H1 (cell line): ENCODE results near the gene CDC73. TPM values are rescaled to one million over a fixed set of nuclear protein-coding genes. Genes with fewer than 3 reads are reported as not detected.

ENCODE experiments used
- CTCF ChIA-PET: fragments of 300-600 bp; sonication (Branson Sonifier 250); formaldehyde crosslinking; loops from one replicate; lab custom pipeline; 2021; ENCODE audit not compliant: partially characterized antibody; lab: Charles Lee
- POLR2A ChIA-PET: fragments of 300-600 bp; sonication (Branson Sonifier 250); formaldehyde crosslinking; loops from one replicate; lab custom pipeline; 2021; ENCODE audit warnings: inconsistent platforms; ENCODE audit not compliant: partially characterized antibody; lab: Charles Lee
- DNase-seq, 2 experiments: peaks; one replicate each; pipeline versions ENCODE4 v3.0.0 to v3.0.0-alpha.2; 2010 to 2022; ENCODE audit warnings: low spot score in 2 of 2, low read depth in 1 of 2, mixed read lengths in 1 of 2
- FAIRE-seq: peaks from 2 replicates; lab custom pipeline; 2011; peaks lifted over from hg19 to GRCh38; lab: Jason Lieb, UNC
- H2AFZ ChIP-seq: 2 replicates; pipeline ENCODE4 v1.8.1; 2012; ENCODE audit warnings: low read length, inconsistent platforms
- H2AK5ac ChIP-seq: 2 replicates; pipeline ENCODE4 v1.6.1; 2013; ENCODE audit warnings: low read depth, low read length
- H2BK120ac ChIP-seq: replicated peaks from 2 replicates; pipeline ENCODE3; 2013; ENCODE audit warnings: low read depth, low read length, inconsistent platforms
- H2BK12ac ChIP-seq: 2 replicates; pipeline ENCODE4 v1.6.1; 2013; ENCODE audit warnings: low read depth, low read length
- H2BK15ac ChIP-seq: 2 replicates; pipeline ENCODE4 v1.6.1; 2013; ENCODE audit warnings: low read length
- H2BK20ac ChIP-seq: 2 replicates; pipeline ENCODE4 v1.6.1; 2013; ENCODE audit warnings: low read length
- H2BK5ac ChIP-seq: 2 replicates; pipeline ENCODE4 v1.6.1; 2013; ENCODE audit warnings: low read depth, low read length
- H3K14ac ChIP-seq: 2 replicates; pipeline ENCODE4 v1.6.1; 2013; ENCODE audit warnings: inconsistent platforms; ENCODE audit not compliant: insufficient read length
- H3K18ac ChIP-seq: 2 replicates; pipeline ENCODE4 v1.6.1; 2013; ENCODE audit warnings: low read length; ENCODE audit errors: extremely low read depth
- H3K23ac ChIP-seq: 2 replicates; pipeline ENCODE4 v1.6.1; 2013; ENCODE audit warnings: inconsistent platforms; ENCODE audit not compliant: insufficient read length
- H3K23me2 ChIP-seq: 2 replicates; pipeline ENCODE4 v1.6.1; 2013; ENCODE audit warnings: low read depth, low read length
- H3K27ac ChIP-seq: 2 replicates; pipeline ENCODE4 v1.6.1; 2011; ENCODE audit warnings: low read depth, low read length, inconsistent platforms
- H3K27me3 ChIP-seq, 4 experiments: replicated peaks in 1 of 4; 1 replicate in 1 of 4; 2 replicates in 3 of 4; pipeline versions ENCODE4 v1.6.1 to v1.8.1; 2011 to 2013; ENCODE audit warnings: low read length in 3 of 4, mild to moderate bottlenecking in 3 of 4, inconsistent platforms in 2 of 4, mixed read lengths in 2 of 4, moderate library complexity in 1 of 4; ENCODE audit not compliant: control insufficient read depth in 3 of 4, insufficient read depth in 3 of 4; ENCODE audit errors: extremely low read depth in 1 of 4
- H3K36me3 ChIP-seq, 4 experiments: 2 replicates each; pipeline versions ENCODE4 v1.6.1 to v1.8.1; 2011 to 2013; ENCODE audit warnings: mild to moderate bottlenecking in 4 of 4, low read length in 3 of 4, moderate library complexity in 2 of 4, control low read depth in 1 of 4, inconsistent platforms in 1 of 4; ENCODE audit not compliant: insufficient read depth in 4 of 4, control insufficient read depth in 2 of 4
- H3K4ac ChIP-seq: replicated peaks from 2 replicates; pipeline ENCODE3; 2013; ENCODE audit warnings: low read length, low read depth, mixed read lengths, inconsistent platforms; ENCODE audit not compliant: insufficient read length
- H3K4me1 ChIP-seq, 4 experiments: replicated peaks in 1 of 4; 1 replicate in 1 of 4; 2 replicates in 3 of 4; pipeline versions ENCODE4 v1.6.1 to v1.8.1; 2011 to 2013; ENCODE audit warnings: low read length in 3 of 4, inconsistent platforms in 2 of 4, mixed read lengths in 1 of 4; ENCODE audit not compliant: insufficient read depth in 4 of 4, control insufficient read depth in 3 of 4
- H3K4me2 ChIP-seq, 2 experiments: 2 replicates each; pipeline versions ENCODE4 v1.6.1 to v1.8.1; 2011 to 2013; ENCODE audit warnings: low read depth in 2 of 2, low read length in 2 of 2, control low read depth in 1 of 2, inconsistent platforms in 1 of 2, mild to moderate bottlenecking in 1 of 2; ENCODE audit not compliant: insufficient read depth in 1 of 2
- H3K4me3 ChIP-seq, 4 experiments: fragments of 200-600, 300-600 bp in 1 of 4; sonication (generic), shearing (Covaris generic), sonication (Bioruptor Twin) in 1 of 4; 2 replicates each; pipeline versions ENCODE4 v1.5.1 to v1.8.1; 2011 to 2016; ENCODE audit warnings: low read length in 4 of 4, low read depth in 3 of 4, control low read depth in 2 of 4, inconsistent platforms in 2 of 4, mild to moderate bottlenecking in 2 of 4, mixed read lengths in 1 of 4, moderate library complexity in 1 of 4; ENCODE audit not compliant: insufficient read depth in 2 of 4; ENCODE audit errors: extremely low read depth in 1 of 4
- H3K56ac ChIP-seq: replicated peaks from 2 replicates; pipeline ENCODE3; 2013; ENCODE audit warnings: low read depth, mild to moderate bottlenecking, mixed read lengths, low read length, inconsistent platforms; ENCODE audit not compliant: insufficient read length
- H3K79me1 ChIP-seq: 2 replicates; pipeline ENCODE4 v1.6.1; 2013; ENCODE audit warnings: low read depth, low read length, control low read depth
- H3K79me2 ChIP-seq, 2 experiments: 2 replicates each; pipeline versions ENCODE4 v1.6.1 to v1.8.1; 2012 to 2013; ENCODE audit warnings: low read length in 2 of 2, mild to moderate bottlenecking in 2 of 2, inconsistent platforms in 1 of 2; ENCODE audit not compliant: insufficient read depth in 2 of 2, control insufficient read depth in 1 of 2
- H3K9ac ChIP-seq, 4 experiments: replicated peaks in 1 of 4; 1 replicate in 1 of 4; 2 replicates in 3 of 4; pipeline versions ENCODE4 v1.6.1 to v1.8.1; 2011 to 2013; ENCODE audit warnings: low read depth in 3 of 4, low read length in 3 of 4, control low read depth in 2 of 4, mild to moderate bottlenecking in 2 of 4, moderate library complexity in 2 of 4, inconsistent platforms in 1 of 4; ENCODE audit errors: extremely low read depth in 1 of 4
- H3K9me3 ChIP-seq, 2 experiments: 2 replicates each; pipeline versions ENCODE4 v1.6.1 to v1.8.1; 2012 to 2013; ENCODE audit warnings: mild to moderate bottlenecking in 2 of 2, moderate library complexity in 2 of 2, control low read depth in 1 of 2, inconsistent platforms in 1 of 2, low read depth in 1 of 2, low read length in 1 of 2, mixed read lengths in 1 of 2; ENCODE audit not compliant: insufficient read depth in 2 of 2
- H4K20me1 ChIP-seq, 2 experiments: replicated peaks in 1 of 2; 2 replicates each; pipeline versions ENCODE3 to v1.8.1; 2011 to 2013; ENCODE audit warnings: inconsistent platforms in 2 of 2, low read length in 2 of 2, mild to moderate bottlenecking in 1 of 2; ENCODE audit not compliant: insufficient read depth in 2 of 2, control insufficient read depth in 1 of 2
- H4K5ac ChIP-seq: 2 replicates; pipeline ENCODE4 v1.6.1; 2013; ENCODE audit warnings: low read length, low read depth, mixed read lengths, inconsistent platforms; ENCODE audit not compliant: insufficient read length
- H4K8ac ChIP-seq: 2 replicates; pipeline ENCODE4 v1.8.0; 2013; ENCODE audit warnings: mild to moderate bottlenecking, moderate library complexity, low read length, inconsistent platforms; ENCODE audit not compliant: insufficient read depth; ENCODE audit errors: extremely low read depth
- H4K91ac ChIP-seq: replicated peaks from 2 replicates; pipeline ENCODE3; 2013; ENCODE audit warnings: low read length, mixed read lengths, inconsistent platforms; ENCODE audit not compliant: insufficient read length
- ASH2L ChIP-seq: fragments of 200-600, 300-600 bp; sonication (generic); IDR thresholded peaks from one replicate; pipeline ENCODE4 v1.7.1; 2017; ENCODE audit warnings: low read length
- CHD1 ChIP-seq: IDR thresholded peaks from 2 replicates; pipeline ENCODE4 v1.6.1; 2012; ENCODE audit warnings: low read depth, low read length, improper control_type of control experiment
- CREB1 ChIP-seq: IDR thresholded peaks from 2 replicates; pipeline ENCODE4 v1.6.1; 2012; ENCODE audit warnings: inconsistent platforms
- HDAC6 ChIP-seq: IDR thresholded peaks from one replicate; pipeline ENCODE4 v1.7.1; 2012; ENCODE audit warnings: low read depth, mild to moderate bottlenecking, inconsistent platforms, low read length, moderate library complexity
- KDM4A ChIP-seq: IDR thresholded peaks from one replicate; pipeline ENCODE4 v1.7.1; 2012; ENCODE audit warnings: low read depth, mild to moderate bottlenecking, moderate library complexity, low read length, inconsistent platforms; ENCODE audit not compliant: severe bottlenecking
- KDM5A ChIP-seq: fragments of 200-600 bp; IDR thresholded peaks from 2 replicates; pipeline ENCODE4 v1.7.1; 2012; ENCODE audit warnings: mild to moderate bottlenecking, low read length, inconsistent platforms, mixed read lengths
- NRF1 ChIP-seq: IDR thresholded peaks from 2 replicates; pipeline ENCODE4 v1.6.1; 2011; ENCODE audit warnings: mild to moderate bottlenecking, low read depth, low read length, improper control_type of control experiment
- PHF8 ChIP-seq: fragments of 200-600 bp; sonication (generic); conservative IDR thresholded peaks from 2 replicates; pipeline ENCODE4 v1.7.1; 2012; ENCODE audit warnings: low read depth, mild to moderate bottlenecking, inconsistent platforms, low read length, moderate library complexity
- RFX5 ChIP-seq: IDR thresholded peaks from 2 replicates; pipeline ENCODE4 v1.6.1; 2011; ENCODE audit warnings: low read depth, low read length, improper control_type of control experiment, borderline replicate concordance
- RNF2 ChIP-seq: fragments of 200-900, 300-1000 bp; sonication (generic); IDR thresholded peaks from 2 replicates; pipeline ENCODE4 v1.7.1; 2016; ENCODE audit warnings: borderline replicate concordance, low read depth, mild to moderate bottlenecking, antibody characterized with exemption, low read length; ENCODE audit not compliant: poor library complexity, severe bottlenecking; ENCODE audit errors: missing control alignments
- SIN3A ChIP-seq, 2 experiments: IDR thresholded peaks in 1 of 2; conservative IDR thresholded peaks in 1 of 2; 2 replicates each; pipeline ENCODE4 v1.6.1; 2011 to 2012; ENCODE audit warnings: low read length in 2 of 2, improper control_type of control experiment in 1 of 2, low read depth in 1 of 2, mild to moderate bottlenecking in 1 of 2
- SP2 ChIP-seq: IDR thresholded peaks from 2 replicates; pipeline ENCODE4 v1.6.1; 2012; ENCODE audit warnings: mild to moderate bottlenecking, low read length, inconsistent platforms
- SP4 ChIP-seq: IDR thresholded peaks from 2 replicates; pipeline ENCODE4 v1.6.1; 2012; ENCODE audit warnings: low read length, inconsistent platforms
- SUZ12 ChIP-seq: fragments of 200-600 bp; sonication (generic); IDR thresholded peaks from 2 replicates; pipeline ENCODE4 v1.6.1; 2012; ENCODE audit warnings: mild to moderate bottlenecking, inconsistent platforms, low read length, moderate library complexity, mixed read lengths
- TAF7 ChIP-seq: optimal IDR thresholded peaks from 2 replicates; pipeline ENCODE3; 2011; ENCODE audit warnings: low read depth, mild to moderate bottlenecking, inconsistent platforms, low read length, moderate library complexity, borderline replicate concordance
- WGBS, 2 experiments: shearing (Covaris generic) in 1 of 2; methylation state at CpG; one replicate each; pipeline versions ENCODE4 v1.1.6 to v1.1.7; 2013 to 2015; ENCODE audit warnings: low lambda C conversion rate in 2 of 2, mixed read lengths in 2 of 2, inconsistent platforms in 1 of 2, low coverage in 1 of 2, missing lambda C conversion rate in 1 of 2; ENCODE audit not compliant: insufficient replicate concordance in 2 of 2, insufficient coverage in 1 of 2, insufficient read length in 1 of 2; ENCODE audit errors: extremely low coverage in 1 of 2, missing lambda C conversion rate in 1 of 2; 5-methylcytosine and 5-hydroxymethylcytosine counted together
- polyA plus RNA-seq, 7 experiments: library from polyadenylated mRNA; depleted of rRNA in 3 of 7; stranded (reverse) in 5 of 7; unstranded in 2 of 7; fragments of >200 nt in 5 of 7; fragments of 200-250 nt in 2 of 7; gene quantifications; 1 replicate in 5 of 7; 2 replicates in 1 of 7; 4 replicates in 1 of 7; pipeline versions ENCODE4 v1.2.1 to v1.2.3, GENCODE V29; 2011 to 2013; ENCODE audit warnings: missing spikeins in 2 of 7, mixed read lengths in 2 of 7
- total RNA-seq: library from RNA; stranded (reverse); fragmentation: NEBNext Ultra II Directional; extraction: Animal tissue kit (Norgen Biotek cat#: 25700); gene quantifications from 2 replicates; pipeline ENCODE4 v1.2.1, GENCODE V29; 2021

The CDC73 gene
- total and polyA plus RNA-seq, 2 of the 8 experiments (the other 6 are each of a cell fraction or from before 2014, with no cell fraction given): 9.8 to 64.0 TPM

DNA sequence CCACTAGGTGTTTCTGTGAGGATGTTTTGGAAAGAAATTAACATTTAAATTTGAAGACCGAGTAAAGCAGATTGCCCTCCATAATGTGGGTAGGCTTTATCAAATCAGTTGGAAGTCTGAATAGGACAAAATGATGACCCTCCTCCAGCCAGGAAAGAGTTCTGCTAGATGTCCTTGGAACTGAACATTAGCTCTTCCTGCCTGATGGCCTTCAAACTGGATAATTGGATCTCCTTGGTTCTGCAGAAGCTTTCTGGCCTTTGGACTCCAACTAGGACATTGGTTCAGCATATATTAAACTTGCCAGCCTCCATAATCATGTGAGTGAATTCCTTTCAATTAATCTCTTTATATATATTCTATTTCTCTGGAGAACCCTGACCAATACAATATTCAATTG lies 12.2 kb upstream of the CDC73 start:
- no peak for DNase-seq
- no peak overlapping the region for H2BK20ac ChIP-seq
- no peaks in the 10 kb centered on the region for H3K9me3 ChIP-seq
- no peak overlapping the region for H3K4ac ChIP-seq
- H3K56ac ChIP-seq: no peak overlapping the region
- no peaks in the 10 kb centered on the region for H3K36me3 ChIP-seq
- H2AK5ac ChIP-seq: no peak overlapping the region
- no peak overlapping the region for H2BK120ac ChIP-seq
- no peaks in the 10 kb centered on the region for H4K20me1 ChIP-seq
- peaks cover 4% of the 10 kb centered on the region for H3K23me2 ChIP-seq
- peaks cover 0 to 1% (median 0%) of the 10 kb centered on the region in 4 experiments; a peak in 1 of 7 replicates for H3K27me3 ChIP-seq
- no peak overlapping the region for H3K27ac ChIP-seq
- H3K79me2 ChIP-seq: no peaks in the 10 kb centered on the region
- FAIRE-seq: no peak
- H3K4me3 ChIP-seq: no peak overlapping the region
- H4K8ac ChIP-seq: no peak overlapping the region
- ChIA-PET CTCF (interaction anchor here (1.1 kb wide), 1 partner anchor 11 kb away, joined by 3 read pairs; no protein-coding TSS in a partner anchor), POLR2A (no interaction called here)
- H3K4me2 ChIP-seq: no peak overlapping the region
- H3K9ac ChIP-seq: no peak overlapping the region
- WGBS, 2 experiments: 89% methylated on average over 1 of the region's 1 CpG; no CpG with 5 or more reads in 1 of the 2 experiments
- no peaks in the 10 kb centered on the region for H3K79me1 ChIP-seq
- no peak overlapping the region for H2BK12ac ChIP-seq
- H4K5ac ChIP-seq: no peak overlapping the region
- H3K14ac ChIP-seq: no peak overlapping the region
- no peak overlapping the region for H2BK5ac ChIP-seq
- H4K91ac ChIP-seq: no peak overlapping the region
- H2AFZ ChIP-seq: no peak overlapping the region
- no peak overlapping the region for H3K23ac ChIP-seq
- H3K4me1 ChIP-seq: peaks cover 0 to 12% (median 6%) of the 10 kb centered on the region in 4 experiments; a peak in 6 of 7 replicates
- no peak overlapping the region for H3K18ac ChIP-seq
- no peak overlapping the region for H2BK15ac ChIP-seq
- TF ChIP-seq KDM4A (no peak), RNF2 (no peak), TAF7 (no peak), HDAC6 (no peak), SP2 (no peak), KDM5A (no peak), RFX5 (no peak), SIN3A (conservative IDR thresholded peaks at IDR 0.05 in 1 of 2, IDR thresholded peaks at IDR 0.05 in 1 of 2; ENCODE audit: low read depth in 1 of 2, low read length in 2 of 2) (no peak), PHF8 (no peak), NRF1 (no peak), SP4 (no peak), SUZ12 (no peak), CREB1 (no peak), ASH2L (no peak), CHD1 (no peak)
